ENCODE data around the gene CCDC152. TPM values are rescaled to one million over a fixed set of nuclear protein-coding genes. Genes with fewer than 3 reads are reported as not detected.

CCDC152 gene
- total RNA-seq, 4 donors from 2014 or later: 0.36 to 1.7 (median 1.1) TPM; not detected in 1

GRCh38 chr5:42804717-42805339, 48.2 kb downstream of the CCDC152 start:
- Histone ChIP-seq H3K27me3 (no peaks in the 10 kb centered on the region), H3K36me3 (peaks cover 72% of the 10 kb centered on the region), H3K9me3 (no peaks in the 10 kb centered on the region), H3K27ac (no peak overlapping the region), H3K4me3 (no peak overlapping the region), H3K4me1 (peaks cover 14% of the 10 kb centered on the region)
- DNase-seq (ENCODE audit: low spot score in 2 of 2): no peak
- TF ChIP-seq EP300 (IDR thresholded peaks at IDR 0.05) (no peak), CTCF (IDR thresholded peaks at IDR 0.05) (no peak), POLR2AphosphoS5 (IDR thresholded peaks at IDR 0.05) (no peak), POLR2A (IDR thresholded peaks at IDR 0.05) (no peak)
- WGBS: 96% methylated on average over 4 of the region's 4 CpGs

- DNase-seq (ENCODE audit: low spot score in 2 of 2): no peak
- TF ChIP-seq POLR2A (IDR thresholded peaks at IDR 0.05): no peak
- TF ChIP-seq EP300 (IDR thresholded peaks at IDR 0.05): no peak
- TF ChIP-seq CTCF (IDR thresholded peaks at IDR 0.05): no peak
- TF ChIP-seq POLR2AphosphoS5 (IDR thresholded peaks at IDR 0.05): no peak
- H3K27me3 ChIP-seq: no peaks in the 10 kb centered on the region
- H3K4me3 ChIP-seq: no peak overlapping the region
- 63% methylated on average over 2 of the region's 2 CpGs for WGBS
- peaks cover 58% of the 10 kb centered on the region for H3K36me3 ChIP-seq
- no peak overlapping the region for H3K27ac ChIP-seq
- H3K9me3 ChIP-seq: no peaks in the 10 kb centered on the region
- H3K4me1 ChIP-seq: peaks cover 21% of the 10 kb centered on the region
Measured at GRCh38 chr5:42806004-42806700, 49.5 kb downstream of the CCDC152 start.

- Histone ChIP-seq H3K36me3 (peaks cover 52% of the 10 kb centered on the region), H3K27ac (no peak overlapping the region), H3K9me3 (no peaks in the 10 kb centered on the region), H3K4me1 (peaks cover 21% of the 10 kb centered on the region), H3K27me3 (no peaks in the 10 kb centered on the region), H3K4me3 (no peak overlapping the region)
- TF ChIP-seq EP300 (IDR thresholded peaks at IDR 0.05): no peak
- TF ChIP-seq CTCF (IDR thresholded peaks at IDR 0.05): no peak
- no peak for TF ChIP-seq POLR2AphosphoS5 (IDR thresholded peaks at IDR 0.05)
- no peak for TF ChIP-seq POLR2A (IDR thresholded peaks at IDR 0.05)
- no peak for DNase-seq (ENCODE audit: low spot score in 2 of 2)
- 82% methylated on average over 3 of the region's 3 CpGs for WGBS
Measured at GRCh38 chr5:42806701-42807262, 50.2 kb downstream of the CCDC152 start.

GRCh38 chr5:42807722-42808447, 51.3 kb downstream of the CCDC152 start:
- DNase-seq (ENCODE audit: low spot score in 2 of 2): no peak
- Histone ChIP-seq H3K36me3 (peaks cover 44% of the 10 kb centered on the region), H3K9me3 (no peaks in the 10 kb centered on the region), H3K4me1 (peaks cover 27% of the 10 kb centered on the region), H3K27ac (no peak overlapping the region), H3K27me3 (no peaks in the 10 kb centered on the region), H3K4me3 (peak overlapping the region; percentile 53)
- WGBS: 37% methylated on average over 2 of the region's 2 CpGs
- TF ChIP-seq CTCF (IDR thresholded peaks at IDR 0.05): no peak
- TF ChIP-seq POLR2AphosphoS5 (IDR thresholded peaks at IDR 0.05): no peak
- TF ChIP-seq EP300 (IDR thresholded peaks at IDR 0.05): no peak
- TF ChIP-seq POLR2A (IDR thresholded peaks at IDR 0.05): no peak

Data from suprapubic skin (tissue), 4 donors.